Measurements from ENCODE around the gene RRBP1.

RRBP1 gene

GRCh38 chr20:17625246-17626051, 56.6 kb downstream of the RRBP1 start:
- Histone ChIP-seq H4K20me1 (peaks cover 51% of the 10 kb centered on the region), H3K36me3 (peaks cover 100% of the 10 kb centered on the region), H3K4me1 (peaks cover 70% of the 10 kb centered on the region), H3K27me3 (no peaks in the 10 kb centered on the region), H3K27ac (peak overlapping the region; percentile 78), H3K4me3 (no peak overlapping the region), H3K4me2 (peak overlapping the region; percentile 93), H3K9me3 (no peaks in the 10 kb centered on the region), H3K9ac (peak overlapping the region; percentile 51)
- TF ChIP-seq Cebpa-rat (IDR thresholded peaks at IDR 0.05): no peak

- peaks cover 48% of the 10 kb centered on the region for H4K20me1 ChIP-seq
- peak overlapping the region; percentile 78 for H3K27ac ChIP-seq
Measured at GRCh38 chr20:17624551-17625245, 57.3 kb downstream of the RRBP1 start.

GRCh38 chr20:17624070-17624469, 58.0 kb downstream of the RRBP1 start:
- Histone ChIP-seq H3K4me3 (no peak overlapping the region), H4K20me1 (peaks cover 51% of the 10 kb centered on the region), H3K27ac (peak overlapping the region; percentile 78), H3K9me3 (no peaks in the 10 kb centered on the region), H3K36me3 (peaks cover 100% of the 10 kb centered on the region), H3K4me2 (peak overlapping the region; percentile 93), H3K27me3 (no peaks in the 10 kb centered on the region), H3K9ac (peak overlapping the region; percentile 51; the same call in 1 of the 2 replicates), H3K4me1 (peaks cover 83% of the 10 kb centered on the region)
- TF ChIP-seq Cebpa-rat (IDR thresholded peaks at IDR 0.05): no peak

More at GRCh38 chr20:17624551-17625245, 57.3 kb downstream of the RRBP1 start:
- no peaks in the 10 kb centered on the region for H3K9me3 ChIP-seq
- TF ChIP-seq Cebpa-rat (IDR thresholded peaks at IDR 0.05): no peak
- no peak overlapping the region for H3K4me3 ChIP-seq
- H3K27me3 ChIP-seq: no peaks in the 10 kb centered on the region
- peak overlapping the region; percentile 51 for H3K9ac ChIP-seq
- peaks cover 100% of the 10 kb centered on the region for H3K36me3 ChIP-seq
- peaks cover 77% of the 10 kb centered on the region for H3K4me1 ChIP-seq
- peak overlapping the region; percentile 93 for H3K4me2 ChIP-seq

GRCh38 chr20:17622851-17623508, 59.1 kb downstream of the RRBP1 start:
- Histone ChIP-seq H3K27me3 (no peaks in the 10 kb centered on the region), H3K27ac (peak overlapping the region; percentile 78), H3K9me3 (no peaks in the 10 kb centered on the region), H3K4me1 (peaks cover 83% of the 10 kb centered on the region), H3K4me3 (peak overlapping the region; percentile 34; the same call in 1 of the 2 replicates), H4K20me1 (peaks cover 48% of the 10 kb centered on the region), H3K36me3 (peaks cover 100% of the 10 kb centered on the region), H3K9ac (peak overlapping the region; percentile 69; the same call in 1 of the 2 replicates), H3K4me2 (peak overlapping the region; percentile 93)
- TF ChIP-seq Cebpa-rat (IDR thresholded peaks at IDR 0.05): no peak

- no peaks in the 10 kb centered on the region for H3K9me3 ChIP-seq
- H3K4me3 ChIP-seq: peak overlapping the region; percentile 34; the same call in 1 of the 2 replicates
- peak overlapping the region; percentile 78 for H3K27ac ChIP-seq
- H3K9ac ChIP-seq: peak overlapping the region; percentile 69
- no peaks in the 10 kb centered on the region for H3K27me3 ChIP-seq
- H3K4me2 ChIP-seq: peak overlapping the region; percentile 93
- peaks cover 46% of the 10 kb centered on the region for H4K20me1 ChIP-seq
- no peak for TF ChIP-seq Cebpa-rat (IDR thresholded peaks at IDR 0.05)
- H3K4me1 ChIP-seq: peaks cover 83% of the 10 kb centered on the region
- H3K36me3 ChIP-seq: peaks cover 96% of the 10 kb centered on the region
Measured at GRCh38 chr20:17622086-17622850, 59.8 kb downstream of the RRBP1 start.

- no peak overlapping the region for H3K4me3 ChIP-seq
- peaks cover 92% of the 10 kb centered on the region for H3K4me1 ChIP-seq
- no peaks in the 10 kb centered on the region for H3K27me3 ChIP-seq
- H3K9ac ChIP-seq: peak overlapping the region; percentile 69; the same call in 1 of the 2 replicates
- H3K36me3 ChIP-seq: peaks cover 92% of the 10 kb centered on the region
- peak overlapping the region; percentile 93 for H3K4me2 ChIP-seq
- H4K20me1 ChIP-seq: peaks cover 39% of the 10 kb centered on the region
- H3K9me3 ChIP-seq: no peaks in the 10 kb centered on the region
- no peak for TF ChIP-seq Cebpa-rat (IDR thresholded peaks at IDR 0.05)
- peak overlapping the region; percentile 78 for H3K27ac ChIP-seq
Measured at GRCh38 chr20:17621229-17621968, 60.6 kb downstream of the RRBP1 start.

- H3K36me3 ChIP-seq: peaks cover 84% of the 10 kb centered on the region
Measured at GRCh38 chr20:17620371-17621228, 61.4 kb downstream of the RRBP1 start.

More at GRCh38 chr20:17620371-17621228, 61.4 kb downstream of the RRBP1 start:
- Histone ChIP-seq H3K27ac (0 out of 2 replicates have a peak overlapping the region, but pooled peaks have one; percentile 33), H3K4me1 (peaks cover 100% of the 10 kb centered on the region), H3K9me3 (no peaks in the 10 kb centered on the region), H3K9ac (0 out of 2 replicates have a peak overlapping the region, but pooled peaks have one; percentile 69), H3K4me3 (no peak overlapping the region), H4K20me1 (peaks cover 36% of the 10 kb centered on the region), H3K4me2 (peak overlapping the region; percentile 93), H3K27me3 (no peaks in the 10 kb centered on the region)
- no peak for TF ChIP-seq Cebpa-rat (IDR thresholded peaks at IDR 0.05)
